Common myeloid progenitor, CD34-positive (primary cell): Measurements from ENCODE around the gene SPAG8.

Experiments
- CTCF ChIA-PET: fragments of 350-600 bp; sonication (Branson Sonifier 250); formaldehyde crosslinking; loops from one replicate; lab custom pipeline; 2021; ENCODE audit warnings: antibody characterized with exemption; lab: Charles Lee
- POLR2A ChIA-PET: fragments of 350-600 bp; sonication (Branson Sonifier 250); formaldehyde crosslinking; loops from one replicate; lab custom pipeline; 2021; ENCODE audit warnings: antibody characterized with exemption; lab: Charles Lee
- DNase-seq, 3 donors: peaks; one replicate each; pipeline versions ENCODE4 v3.0.0 to v3.0.0-alpha.2; 2013
- H3K27ac ChIP-seq, 2 experiments: 1 replicate in 1 of 2; 2 replicates in 1 of 2; pipeline ENCODE4 v1.7.0; 2013; ENCODE audit warnings: inconsistent platforms in 2 of 2, low read length in 2 of 2, mild to moderate bottlenecking in 2 of 2, low read depth in 1 of 2, moderate library complexity in 1 of 2; ENCODE audit not compliant: severe bottlenecking in 2 of 2, insufficient read depth in 1 of 2, poor library complexity in 1 of 2
- H3K27me3 ChIP-seq, 5 experiments: replicated peaks in 2 of 5; 1 replicate in 3 of 5; 2 replicates in 2 of 5; pipeline versions ENCODE4 v1.6.1 to v1.7.0; 2013; ENCODE audit warnings: low read length in 4 of 5, mild to moderate bottlenecking in 2 of 5, moderate library complexity in 2 of 5, inconsistent platforms in 1 of 5; ENCODE audit not compliant: insufficient read depth in 5 of 5, control insufficient read depth in 4 of 5
- H3K36me3 ChIP-seq, 4 experiments: 1 replicate in 2 of 4; 2 replicates in 2 of 4; pipeline versions ENCODE4 v1.6.1 to v1.7.0; 2013; ENCODE audit warnings: low read length in 3 of 4, control low read depth in 1 of 4, mild to moderate bottlenecking in 1 of 4; ENCODE audit not compliant: control insufficient read depth in 4 of 4, insufficient read depth in 4 of 4
- H3K4me1 ChIP-seq, 4 experiments: 1 replicate in 3 of 4; 2 replicates in 1 of 4; pipeline versions ENCODE4 v1.6.1 to v1.7.1; 2013; ENCODE audit warnings: low read length in 3 of 4, mild to moderate bottlenecking in 3 of 4, control low read depth in 1 of 4, inconsistent platforms in 1 of 4, moderate library complexity in 1 of 4; ENCODE audit not compliant: control insufficient read depth in 4 of 4, insufficient read depth in 4 of 4; ENCODE audit errors: control extremely low read depth in 1 of 4
- H3K4me3 ChIP-seq, 7 experiments: 1 replicate in 4 of 7; 2 replicates in 3 of 7; pipeline versions ENCODE4 v1.5.1 to v1.7.0; 2013; ENCODE audit warnings: mild to moderate bottlenecking in 7 of 7, low read length in 6 of 7, moderate library complexity in 6 of 7, inconsistent platforms in 2 of 7, low read depth in 2 of 7, control low read depth in 1 of 7; ENCODE audit not compliant: insufficient read depth in 4 of 7, control insufficient read depth in 1 of 7; ENCODE audit errors: extremely low read depth in 1 of 7
- H3K9me3 ChIP-seq, 5 experiments: 1 replicate in 4 of 5; 2 replicates in 1 of 5; pipeline versions ENCODE4 v1.6.1 to v1.7.1; 2013; ENCODE audit warnings: low read length in 4 of 5, mild to moderate bottlenecking in 2 of 5, inconsistent platforms in 1 of 5, low read depth in 1 of 5, moderate library complexity in 1 of 5; ENCODE audit not compliant: control insufficient read depth in 4 of 5, insufficient read depth in 2 of 5; ENCODE audit errors: control extremely low read depth in 1 of 5
- WGBS: methylation state at CpG from one replicate; pipeline ENCODE4 v1.1.5; 2013; ENCODE audit not compliant: insufficient coverage; 5-methylcytosine and 5-hydroxymethylcytosine counted together

SPAG8 gene

GRCh38 chr9:35781066-35781465 lies 31.0 kb downstream of the SPAG8 start:
- ChIA-PET CTCF (interaction anchor here (1.2 to 1.7 kb wide), 3 partner anchors 9 to 25 kb away, joined by 5 to 7 read pairs (median 6); no protein-coding TSS in a partner anchor), POLR2A (no interaction called here)
- Histone ChIP-seq H3K36me3 (peaks cover 0 to 11% (median 6%) of the 10 kb centered on the region in 4 experiments), H3K27me3 (no peaks in the 10 kb centered on the region), H3K27ac (no peak overlapping the region), H3K4me3 (no peak overlapping the region), H3K4me1 (peaks cover 2 to 3% (median 2%) of the 10 kb centered on the region in 4 experiments), H3K9me3 (no peaks in the 10 kb centered on the region)
- no peak for DNase-seq
- no CpG with 5 or more reads among the region's 2 CpGs for WGBS

- no peak overlapping the region for H3K4me3 ChIP-seq
- POLR2A ChIA-PET = no interaction called here
- DNase-seq = no peak
- 83% methylated on average over 1 of the region's 3 CpGs for WGBS
- no peaks in the 10 kb centered on the region for H3K9me3 ChIP-seq
- CTCF ChIA-PET = interaction anchor here (0.6 to 2.4 kb wide), 8 partner anchors 9 to 450 kb away, joined by 3 to 20 read pairs (median 6); no protein-coding TSS in a partner anchor
- H3K27ac ChIP-seq = no peak overlapping the region
- H3K4me1 ChIP-seq = peaks cover 13 to 17% (median 16%) of the 10 kb centered on the region in 4 experiments
- no peaks in the 10 kb centered on the region for H3K27me3 ChIP-seq
- H3K36me3 ChIP-seq = peaks cover 0 to 4% (median 2%) of the 10 kb centered on the region in 4 experiments
Observed at GRCh38 chr9:35778496-35778895, 33.6 kb downstream of the SPAG8 start.

- DNase-seq = peak in 1 of 3 donors; percentile 39
- Histone ChIP-seq H3K9me3 (no peaks in the 10 kb centered on the region), H3K4me1 (peaks cover 13 to 26% (median 17%) of the 10 kb centered on the region in 4 experiments), H3K4me3 (no peak overlapping the region), H3K27ac (no peak overlapping the region), H3K36me3 (peaks cover 0 to 3% (median under 1%) of the 10 kb centered on the region in 4 experiments), H3K27me3 (no peaks in the 10 kb centered on the region)
- ChIA-PET CTCF (interaction anchor here (0.7 to 2.0 kb wide), 13 partner anchors 12 to 112 kb away, joined by 3 to 9 read pairs (median 3); partner anchors contain the start of gene MSMP), POLR2A (interaction anchor here (1.4 kb wide), 1 partner anchor 15 kb away, joined by 3 read pairs; no protein-coding TSS in a partner anchor)
- WGBS = 20% methylated on average over 1 of the region's 4 CpGs
Observed at GRCh38 chr9:35776018-35776417, 36.0 kb downstream of the SPAG8 start.

- DNase-seq = peak in 1 of 3 donors; percentile 26
- peaks cover 13 to 35% (median 17%) of the 10 kb centered on the region in 4 experiments for H3K4me1 ChIP-seq
- 16% methylated on average over 3 of the region's 7 CpGs for WGBS
- POLR2A ChIA-PET = interaction anchor here (1.4 kb wide), 1 partner anchor 14 kb away, joined by 3 read pairs; no protein-coding TSS in a partner anchor
- no peaks in the 10 kb centered on the region for H3K9me3 ChIP-seq
- CTCF ChIA-PET = interaction anchor here (0.6 to 7.7 kb wide), 16 partner anchors 11 to 181 kb away, joined by 3 to 41 read pairs (median 3); partner anchors contain the start of gene MSMP
- peak overlapping the region; percentile 23 to 77 for H3K27ac ChIP-seq
- peak overlapping the region in 5 of 7 experiments; percentile 19 to 61 (median 51) for H3K4me3 ChIP-seq
- H3K36me3 ChIP-seq = peaks cover 0 to 3% (median 0%) of the 10 kb centered on the region in 4 experiments
- no peaks in the 10 kb centered on the region for H3K27me3 ChIP-seq
Observed at GRCh38 chr9:35774907-35775635, 37.0 kb downstream of the SPAG8 start.

- Histone ChIP-seq H3K4me1 (peaks cover 13 to 40% (median 17%) of the 10 kb centered on the region in 4 experiments), H3K27me3 (no peaks in the 10 kb centered on the region), H3K4me3 (no peak overlapping the region), H3K27ac (no peak overlapping the region), H3K36me3 (peaks cover 0 to 3% (median 0%) of the 10 kb centered on the region in 4 experiments), H3K9me3 (no peaks in the 10 kb centered on the region)
- ChIA-PET CTCF (interaction anchor here (0.8 to 7.7 kb wide), 9 partner anchors 9 to 75 kb away, joined by 3 to 41 read pairs (median 4); partner anchors contain the start of gene MSMP), POLR2A (no interaction called here)
- WGBS = 98% methylated on average over 3 of the region's 3 CpGs
- DNase-seq = no peak
Observed at GRCh38 chr9:35771943-35772342, 40.1 kb downstream of the SPAG8 start.

GRCh38 chr9:35771534-35771933 lies 40.5 kb downstream of the SPAG8 start:
- CTCF ChIA-PET = interaction anchor here (0.8 to 7.7 kb wide), 14 partner anchors 9 to 111 kb away, joined by 3 to 41 read pairs (median 4); partner anchors contain the start of genes MSMP and SPAG8

More at GRCh38 chr9:35771534-35771933, 40.5 kb downstream of the SPAG8 start:
- Histone ChIP-seq H3K36me3 (peaks cover 0 to 3% (median 0%) of the 10 kb centered on the region in 4 experiments), H3K9me3 (no peaks in the 10 kb centered on the region), H3K27me3 (no peaks in the 10 kb centered on the region), H3K4me3 (no peak overlapping the region), H3K27ac (peak overlapping the region in 1 of 2 experiments; percentile 50), H3K4me1 (peaks cover 13 to 40% (median 17%) of the 10 kb centered on the region in 4 experiments)
- DNase-seq = peak in 1 of 3 donors; percentile 53
- no CpG with 5 or more reads among the region's 1 CpG for WGBS
- POLR2A ChIA-PET = no interaction called here
